HepG2 (cell line): ENCODE data around the gene PIGZ. TPM values are rescaled to one million over a fixed set of nuclear protein-coding genes. Genes with fewer than 3 reads are reported as not detected.

ENCODE experiments used
- AFF4 ChIP-seq: sonication (generic); formaldehyde crosslinking; IDR thresholded peaks from 2 replicates; pipeline ENCODE4 v1.4.0; 2020; ENCODE audit warnings: missing genetic modification reagents
- ARNTL ChIP-seq: sonication (generic); formaldehyde crosslinking; IDR thresholded peaks from 2 replicates; pipeline ENCODE4 v1.4.0; 2020; ENCODE audit warnings: mild to moderate bottlenecking, missing genetic modification reagents
- ESRRA ChIP-seq: sonication (generic); formaldehyde crosslinking; IDR thresholded peaks from 2 replicates; pipeline ENCODE4 v1.5.1; 2020; ENCODE audit warnings: mild to moderate bottlenecking, low read depth, missing genetic modification reagents
- FOXO1 ChIP-seq: sonication (generic); formaldehyde crosslinking; IDR thresholded peaks from 2 replicates; pipeline ENCODE4 v1.4.0; 2020; ENCODE audit warnings: missing genetic modification reagents
- JUN ChIP-seq: sonication (generic); formaldehyde crosslinking; IDR thresholded peaks from 2 replicates; pipeline ENCODE4 v1.4.0; 2020; ENCODE audit warnings: mild to moderate bottlenecking, missing genetic modification reagents
- PREB ChIP-seq: sonication (generic); formaldehyde crosslinking; IDR thresholded peaks from 2 replicates; pipeline ENCODE4 v1.4.0; 2020; ENCODE audit warnings: missing genetic modification reagents
- RCOR2 ChIP-seq: IDR thresholded peaks from 2 replicates; pipeline ENCODE4 v1.6.1; 2016; ENCODE audit warnings: missing biosample characterization, missing genetic modification reagents
- REL ChIP-seq: sonication (generic); formaldehyde crosslinking; conservative IDR thresholded peaks from 2 replicates; pipeline ENCODE4 v1.8.0; 2022; ENCODE audit warnings: mild to moderate bottlenecking, missing genetic modification reagents, moderate library complexity
- REPIN1 ChIP-seq: sonication (generic); formaldehyde crosslinking; IDR thresholded peaks from 2 replicates; pipeline ENCODE4 v1.8.0; 2022; ENCODE audit warnings: missing genetic modification reagents, low read depth, mild to moderate bottlenecking, borderline replicate concordance
- SRF ChIP-seq: IDR thresholded peaks from 2 replicates; pipeline ENCODE4 v1.6.1; 2011; ENCODE audit warnings: mild to moderate bottlenecking, low read depth, low read length, moderate library complexity
- TMF1 ChIP-seq: sonication (generic); formaldehyde crosslinking; IDR thresholded peaks from 2 replicates; pipeline ENCODE4 v1.8.1; 2022; ENCODE audit warnings: low read depth, missing genetic modification reagents
- ZNF225 ChIP-seq: sonication (generic); formaldehyde crosslinking; IDR thresholded peaks from 2 replicates; pipeline ENCODE4 v1.4.0; 2020; ENCODE audit warnings: mild to moderate bottlenecking, missing genetic modification reagents
- ZNF331 ChIP-seq: sonication (generic); formaldehyde crosslinking; IDR thresholded peaks from 2 replicates; pipeline ENCODE4 v1.4.0; 2020; ENCODE audit warnings: missing genetic modification reagents
- ZNF567 ChIP-seq: sonication (generic); formaldehyde crosslinking; IDR thresholded peaks from 2 replicates; pipeline ENCODE4 v1.8.1; 2023; ENCODE audit warnings: mild to moderate bottlenecking, missing genetic modification reagents, borderline replicate concordance
- ZNF605 ChIP-seq: sonication (generic); formaldehyde crosslinking; IDR thresholded peaks from 2 replicates; pipeline ENCODE4 v1.8.0; 2022; ENCODE audit warnings: mild to moderate bottlenecking, missing genetic modification reagents
- ZNF609 ChIP-seq: sonication (generic); formaldehyde crosslinking; IDR thresholded peaks from 2 replicates; pipeline ENCODE4 v1.4.0; 2020; ENCODE audit warnings: mild to moderate bottlenecking, missing genetic modification reagents, borderline replicate concordance
- ZNF703 ChIP-seq: sonication (generic); formaldehyde crosslinking; IDR thresholded peaks from 2 replicates; pipeline ENCODE4 v1.5.1; 2020; ENCODE audit warnings: missing genetic modification reagents, mild to moderate bottlenecking, moderate library complexity, borderline replicate concordance
- ZNF883 ChIP-seq: sonication (generic); formaldehyde crosslinking; IDR thresholded peaks from 2 replicates; pipeline ENCODE4 v1.5.1; 2020; ENCODE audit warnings: mild to moderate bottlenecking, missing genetic modification reagents; ENCODE audit errors: not compliant biosample characterization
- ZSCAN29 ChIP-seq: sonication (generic); formaldehyde crosslinking; conservative IDR thresholded peaks from 2 replicates; pipeline ENCODE4 v1.4.0; 2020; ENCODE audit warnings: mild to moderate bottlenecking, missing genetic modification reagents
- polyA plus RNA-seq, 8 experiments: library from polyadenylated mRNA; depleted of rRNA in 3 of 8; stranded (reverse) in 7 of 8; unstranded in 1 of 8; fragments of >200 nt; fragmentation: Illumina TruSeq in 4 of 8; extraction: Trizol in 4 of 8; gene quantifications; 2 replicates each; pipeline versions ENCODE4 v1.2.1 to v1.2.3, GENCODE V29; 2011 to 2016; ENCODE audit warnings: low read depth in 4 of 8, missing spikeins in 1 of 8, mixed read lengths in 1 of 8; ENCODE audit not compliant: insufficient read depth in 1 of 8
- total RNA-seq, 5 experiments: library from RNA; depleted of rRNA; stranded (reverse); fragments of >200 nt; fragmentation: Illumina TruSeq; extraction: Trizol; gene quantifications; 2 replicates each; pipeline ENCODE4 v1.2.3, GENCODE V29; 2016; ENCODE audit warnings: low read depth in 1 of 5

Gene PIGZ
- total and polyA plus RNA-seq, 2 of the 13 experiments (the other 11 are each of a cell fraction or from before 2014, with no cell fraction given) = 4.7 to 60.5 TPM

- TF ChIP-seq PREB = no peak
- peak; percentile 77 for TF ChIP-seq ZNF331 (CRISPR knock-in tag)
- TF ChIP-seq REPIN1 (CRISPR knock-in tag) = peak; percentile 72; the same call in 1 of the 2 replicates
- TF ChIP-seq ZNF703 (CRISPR knock-in tag) = 0 out of 2 replicates have a peak, but pooled peaks have one; percentile 35
- TF ChIP-seq AFF4 (CRISPR knock-in tag) = 0 out of 2 replicates have a peak, but pooled peaks have one; percentile 52
- TF ChIP-seq ZNF605 = 0 out of 2 replicates have a peak, but pooled peaks have one; percentile 37
- no peak for TF ChIP-seq REL (CRISPR knock-in tag)
- TF ChIP-seq ZNF883 (CRISPR knock-in tag) = no peak
- no peak; the same call in 1 of the 2 replicates for TF ChIP-seq JUN (CRISPR knock-in tag)
- TF ChIP-seq ZNF567 (CRISPR knock-in tag) = no peak
- TF ChIP-seq ZSCAN29 (CRISPR knock-in tag) = peak; percentile 48; the same call in 1 of the 2 replicates
- peak; percentile 83; the same call in 1 of the 2 replicates for TF ChIP-seq FOXO1 (CRISPR knock-in tag)
- no peak for TF ChIP-seq TMF1 (CRISPR knock-in tag)
- TF ChIP-seq ZNF609 (CRISPR knock-in tag) = peak; percentile 90
- no peak for TF ChIP-seq ZNF225
- peak; percentile 76 for TF ChIP-seq ARNTL (CRISPR knock-in tag)
- peak; percentile 66; the same call in 1 of the 2 replicates for TF ChIP-seq ESRRA (CRISPR knock-in tag)
- TF ChIP-seq RCOR2 (CRISPR knock-in tag) = peak; percentile 50; the same call in 1 of the 2 replicates
- TF ChIP-seq SRF = peak; percentile 29; the same call in 1 of the 2 replicates
Observed at GRCh38 chr3:196962108-196962929, 6.3 kb downstream of the PIGZ start (continued).
